GM21423 (cell line): Measurements from ENCODE around the gene KRTAP22-2.

ENCODE experiments used
- ATAC-seq: cut with Tn5 transposase; IDR thresholded peaks from one replicate; pipeline ENCODE4 v1.9.1; 2021; ENCODE audit warnings: mild to moderate bottlenecking, moderate library complexity; ENCODE audit not compliant: unreplicated experiment

KRTAP22-2 gene

DNA sequence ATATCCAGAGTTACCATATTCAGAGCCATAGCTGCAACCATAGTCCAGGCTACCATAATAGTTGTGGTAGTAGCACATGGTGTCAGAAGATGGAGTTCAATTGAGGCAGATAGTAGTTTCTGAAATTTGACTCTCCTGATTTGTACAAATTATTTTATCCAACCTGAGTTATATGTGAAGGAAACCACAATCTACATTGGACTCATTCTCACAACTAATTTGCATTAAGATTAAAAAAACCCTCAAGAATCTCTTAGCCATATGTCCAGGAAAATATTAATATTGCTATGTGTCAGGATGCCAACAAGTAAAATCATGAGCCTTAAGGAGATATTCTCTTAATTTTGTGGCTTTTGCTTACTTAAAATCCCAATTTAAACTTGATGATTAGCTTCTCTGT lies at the start of gene KRTAP22-2:
Gene KRTAP22-2 (minus strand): TSS at position 101 of the 400 bp plus-strand sequence.
- ATAC-seq = no peak

DNA sequence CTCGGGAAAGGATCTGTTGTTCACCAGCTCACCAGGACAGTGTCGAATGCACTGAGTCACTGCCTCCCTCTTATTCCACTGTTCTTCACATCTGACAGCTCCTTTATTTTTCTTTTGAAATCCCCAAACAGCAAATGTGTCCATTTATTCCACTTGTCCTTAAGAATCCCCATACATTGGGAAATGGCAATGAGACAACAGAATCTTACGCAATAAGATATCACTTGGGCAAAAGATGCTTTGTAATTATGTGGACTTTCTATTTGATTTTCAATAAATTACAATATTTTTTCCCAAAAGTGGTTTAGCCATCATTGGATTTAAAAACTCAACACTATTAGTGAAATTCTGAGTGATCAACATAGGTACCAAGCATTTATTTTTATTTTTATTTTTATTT lies 48.5 kb upstream of the KRTAP22-2 start:
- no peak for ATAC-seq

DNA sequence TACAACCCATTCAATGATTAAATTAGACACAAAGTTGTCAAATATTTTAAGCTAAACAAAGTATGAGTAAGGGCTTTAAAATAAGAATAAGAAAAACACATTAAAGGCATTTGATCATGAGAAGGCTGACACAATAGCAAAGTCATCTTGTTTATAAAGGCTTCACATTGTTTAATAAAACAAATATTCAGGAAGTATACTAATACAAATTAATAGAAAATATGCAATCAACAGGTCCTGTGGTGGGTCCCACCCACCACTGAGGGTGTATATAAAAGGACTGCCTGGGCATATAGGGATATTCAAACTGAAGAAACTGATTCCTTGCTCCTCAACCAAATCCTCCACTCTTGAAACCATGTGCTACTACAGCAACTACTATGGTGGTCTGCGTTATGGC lies 44.7 kb upstream of the KRTAP22-2 start, which contains the start of gene KRTAP20-2:
Gene KRTAP20-2 (plus strand): TSS at position 301 of the 400 bp plus-strand sequence. CDS start 58 bp downstream, at position 359.
- no peak for ATAC-seq

DNA sequence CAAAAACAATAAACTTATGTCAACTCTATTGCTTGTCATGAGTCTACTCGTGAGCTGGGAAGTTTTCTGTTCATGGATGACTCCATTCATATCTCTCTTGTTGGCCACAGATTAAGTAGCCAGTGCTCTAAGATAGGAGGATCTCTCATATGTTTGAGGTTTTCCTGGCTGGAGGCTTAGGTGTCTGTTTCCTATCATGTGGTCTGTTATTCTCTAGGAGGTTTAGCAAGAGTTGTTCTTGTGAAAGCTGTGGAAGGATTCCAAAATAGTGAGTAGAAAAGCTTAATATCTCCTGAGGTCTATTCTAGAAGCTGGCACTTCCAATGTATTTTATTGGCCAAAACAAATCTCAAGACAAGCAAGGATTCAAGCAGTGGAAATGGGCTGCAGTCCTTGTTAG lies 39.0 kb upstream of the KRTAP22-2 start:
- ATAC-seq = no peak

DNA sequence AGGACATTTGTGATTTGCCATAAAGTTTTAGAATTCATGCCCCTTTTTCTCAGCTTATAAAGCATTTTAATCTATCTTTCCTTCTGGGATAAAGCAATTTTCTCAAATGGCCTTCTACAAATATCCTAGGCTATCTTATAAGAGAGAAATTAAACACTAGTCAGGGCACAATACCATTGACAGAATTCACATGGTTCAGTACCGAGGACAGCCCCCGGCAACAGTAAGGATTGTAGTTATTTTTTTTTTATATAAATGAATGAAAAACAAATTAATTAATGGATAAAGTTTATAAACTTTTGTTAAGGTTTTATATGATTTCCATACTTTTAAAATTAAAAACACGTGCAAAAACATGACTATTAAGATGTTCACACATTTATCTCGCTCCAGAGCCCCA lies 37.9 kb upstream of the KRTAP22-2 start:
- no peak for ATAC-seq

DNA sequence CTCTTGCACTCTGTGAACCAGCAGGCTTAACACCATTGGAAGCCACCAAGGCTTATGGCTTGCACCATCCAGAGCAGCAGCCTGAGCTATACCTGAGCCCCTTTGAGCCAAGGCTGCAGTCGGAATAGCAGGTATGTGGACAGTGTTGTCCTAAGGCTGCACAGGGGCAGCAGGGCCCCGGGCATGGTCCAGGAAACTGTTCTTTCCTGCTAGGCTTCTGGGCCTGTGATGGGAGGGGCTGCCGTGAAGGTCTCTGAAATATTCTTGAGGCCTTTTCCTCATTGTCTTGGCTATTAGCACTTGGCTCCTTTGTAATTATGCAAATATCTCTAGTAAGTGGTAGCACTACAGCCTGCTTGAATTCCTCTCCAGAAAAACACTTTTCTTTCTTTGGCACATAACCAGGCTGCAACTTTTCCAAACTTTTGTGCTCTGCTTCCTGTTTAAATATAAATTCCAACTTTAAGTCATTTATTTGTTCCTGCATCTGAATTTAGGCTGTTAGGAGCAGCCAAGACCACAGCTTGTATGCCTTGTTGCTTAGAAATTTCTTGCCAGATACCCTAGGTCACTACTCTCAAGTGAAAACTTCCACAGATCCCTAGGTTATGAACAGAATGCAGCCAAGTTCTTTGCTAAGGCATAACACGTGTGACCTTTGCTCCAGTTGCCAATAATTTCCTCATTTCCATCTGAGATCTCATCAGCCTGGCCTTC lies 35.4 kb upstream of the KRTAP22-2 start:
- ATAC-seq = no peak

DNA sequence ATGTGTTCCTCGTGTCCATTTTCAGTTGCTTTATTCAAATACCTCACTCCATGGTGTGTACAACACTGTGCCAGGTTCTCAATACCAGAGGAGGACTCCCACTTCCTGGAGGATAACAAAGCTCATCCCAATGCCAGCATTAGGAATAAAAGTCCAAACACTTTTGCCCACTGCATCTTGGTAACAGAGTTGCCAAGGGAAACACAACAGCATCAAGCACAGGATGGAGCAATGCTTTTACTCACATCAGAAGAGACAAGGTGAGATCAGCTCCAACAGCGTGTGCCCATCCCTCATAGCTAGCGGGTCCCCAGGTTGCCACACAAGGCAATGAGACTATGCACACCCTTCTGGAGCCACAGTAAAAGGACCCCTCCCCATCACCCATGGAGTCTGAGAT lies 33.2 kb upstream of the KRTAP22-2 start:
- no peak for ATAC-seq

DNA sequence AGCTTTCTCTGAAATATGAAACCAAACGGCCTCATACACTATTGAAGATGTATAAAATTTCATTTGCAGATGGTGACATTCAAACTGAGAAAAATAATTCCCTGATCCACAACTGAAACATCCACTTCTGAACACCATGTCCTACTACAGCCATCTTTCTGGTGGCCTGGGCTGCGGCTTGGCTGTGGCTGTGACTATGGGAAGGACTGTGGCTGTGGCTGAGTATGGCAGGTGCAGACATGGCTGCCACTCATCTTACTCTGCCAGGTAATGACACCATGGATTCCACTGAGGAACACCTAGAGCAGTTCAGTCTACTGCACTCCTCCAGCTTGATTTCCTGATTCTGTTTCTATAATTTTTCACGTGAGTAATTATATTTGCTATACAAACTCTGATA lies 30.3 kb upstream of the KRTAP22-2 start, which contains the start of gene KRTAP20-4:
Gene KRTAP20-4 (plus strand): TSS at position 106 of the 400 bp plus-strand sequence.
- ATAC-seq = no peak

DNA sequence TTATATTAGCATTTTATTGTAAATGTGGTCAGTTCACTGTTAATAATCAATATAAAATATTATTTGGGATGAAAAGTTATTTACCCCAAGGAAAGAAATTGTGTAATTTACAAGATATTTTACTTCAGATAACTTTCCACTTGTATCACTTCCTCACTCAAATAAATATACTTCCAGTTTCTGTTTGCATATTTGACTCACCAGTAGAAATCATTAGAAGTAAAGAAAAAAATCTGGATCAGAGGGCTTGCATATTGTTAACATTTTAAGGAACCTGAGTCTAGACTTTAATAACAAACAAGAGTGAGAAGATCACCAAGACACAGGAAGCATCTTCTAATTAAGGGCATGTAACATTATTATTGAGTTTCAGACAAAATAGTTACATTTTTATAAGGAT lies 29.9 kb upstream of the KRTAP22-2 start:
- ATAC-seq = no peak

DNA sequence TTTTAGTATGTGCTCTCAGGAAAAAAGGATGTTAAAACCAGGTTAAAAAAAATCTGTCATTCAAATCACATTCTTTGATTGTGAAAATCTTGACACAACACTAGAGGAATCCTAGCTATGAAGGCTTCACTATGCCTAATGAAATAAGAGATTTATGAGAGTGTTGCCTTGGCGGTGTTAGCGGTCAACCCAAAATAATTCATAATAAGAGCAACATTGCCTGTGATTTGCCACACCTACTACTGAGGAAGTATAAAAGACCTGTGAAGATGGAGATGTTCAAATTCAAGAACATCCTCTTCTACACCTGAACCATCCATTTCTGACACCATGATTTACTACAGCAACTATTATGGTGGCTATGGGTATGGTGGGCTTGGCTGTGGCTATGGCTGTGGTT lies 25.9 kb upstream of the KRTAP22-2 start, which contains the start of gene KRTAP20-1:
Gene KRTAP20-1 (plus strand): TSS at position 301 of the 400 bp plus-strand sequence. CDS start 30 bp downstream, at position 331.
- ATAC-seq = no peak

DNA sequence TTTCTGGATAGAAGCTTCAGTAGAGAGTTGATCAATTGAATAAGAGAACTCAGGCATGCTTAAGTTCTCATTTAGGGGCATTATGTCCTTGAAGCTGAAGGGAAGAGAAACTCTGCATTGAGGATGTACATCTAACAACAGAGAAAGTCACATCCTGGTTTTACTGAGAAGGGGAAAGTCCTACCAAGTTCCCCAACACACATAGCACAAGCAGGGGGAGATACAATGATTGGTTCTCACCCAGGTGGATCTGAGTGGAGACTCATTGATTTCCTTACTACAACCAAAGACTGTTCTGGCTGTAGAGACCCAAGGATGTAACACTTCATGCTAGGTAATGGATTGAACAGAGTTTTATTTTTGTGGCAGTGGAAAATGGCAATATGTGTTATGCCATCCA lies 25.0 kb upstream of the KRTAP22-2 start:
- ATAC-seq = no peak

DNA sequence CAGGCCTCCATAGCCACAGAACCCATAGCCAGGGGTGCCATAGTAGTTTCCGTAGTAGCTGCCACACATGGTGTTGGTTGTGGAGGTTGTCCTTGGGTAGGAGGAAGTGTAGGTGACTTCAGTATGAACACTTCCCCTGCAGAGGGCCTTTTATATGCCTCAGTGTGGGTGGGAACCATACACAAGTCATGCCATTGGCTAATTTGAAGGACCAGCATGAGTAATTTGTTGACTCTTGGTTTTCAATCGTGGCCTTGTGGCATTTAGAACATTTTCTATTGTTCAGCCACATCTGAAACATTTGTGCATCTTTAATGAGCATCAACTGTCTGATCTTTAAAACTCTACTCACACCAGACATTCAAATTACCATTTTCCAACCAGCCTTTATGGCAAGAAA lies 23.6 kb upstream of the KRTAP22-2 start, which contains the start of gene KRTAP6-1:
Gene KRTAP6-1 (minus strand): TSS at position 95 of the 400 bp plus-strand sequence. CDS start 26 bp downstream, at position 69.
- no peak for ATAC-seq

DNA sequence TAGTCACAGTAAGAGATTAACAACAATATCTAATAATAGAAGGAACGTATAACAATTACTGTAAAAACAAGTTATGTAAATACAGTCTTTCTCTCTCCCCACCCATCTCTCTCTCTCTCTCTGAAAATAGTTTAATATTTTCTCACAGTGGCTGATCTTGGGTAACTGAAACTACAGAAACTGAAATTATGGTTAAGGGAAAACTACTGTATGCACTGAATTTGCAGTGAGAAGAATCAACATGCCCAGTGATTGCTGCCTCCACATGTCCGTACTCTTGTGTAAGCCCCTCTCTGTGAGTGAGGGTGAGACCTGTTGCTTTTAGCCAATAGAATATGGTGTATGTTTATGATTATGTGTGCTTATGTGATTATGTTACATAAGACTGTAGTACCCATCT lies 21.9 kb upstream of the KRTAP22-2 start:
- ATAC-seq = no peak

DNA sequence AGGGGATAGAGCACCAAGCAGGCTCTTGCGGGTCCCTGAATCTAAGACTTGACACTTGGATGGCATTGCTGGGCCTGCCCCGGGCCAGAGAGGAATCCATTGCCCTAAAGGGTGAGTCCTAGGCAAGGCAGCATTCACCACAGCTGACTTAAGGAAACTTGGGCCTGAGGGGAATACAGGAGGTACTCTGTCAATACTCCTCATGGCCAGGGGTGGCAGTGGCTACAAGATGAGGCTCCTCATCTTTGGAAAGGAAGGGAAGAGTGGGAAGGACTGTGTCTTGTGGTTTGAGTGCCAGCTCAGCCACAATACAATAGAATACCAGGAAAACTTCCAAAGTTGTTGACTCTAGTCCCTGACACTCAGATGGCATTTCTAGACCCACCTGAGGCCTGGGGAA lies 15.8 kb upstream of the KRTAP22-2 start:
- ATAC-seq = no peak

DNA sequence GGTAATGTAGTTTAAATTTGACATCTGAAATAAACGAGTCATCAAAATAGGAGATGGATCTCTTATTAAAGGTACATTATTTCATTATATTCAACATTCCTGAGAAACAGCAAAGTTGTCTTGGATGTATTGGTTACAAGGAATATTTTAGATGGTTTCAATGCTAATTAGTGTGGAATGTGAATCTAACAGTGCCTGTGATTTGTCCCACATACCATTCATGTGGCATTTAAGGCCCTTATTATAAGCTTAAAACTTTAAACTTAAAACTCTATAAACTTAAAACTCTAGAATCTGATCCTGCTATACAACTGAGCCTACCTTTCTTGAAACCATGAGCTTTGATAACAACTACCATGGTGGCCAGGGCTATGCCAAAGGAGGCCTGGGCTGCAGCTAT lies 10.6 kb upstream of the KRTAP22-2 start, which contains the start of gene KRTAP22-1:
Gene KRTAP22-1 (plus strand): TSS at position 301 of the 400 bp plus-strand sequence.
- no peak for ATAC-seq

DNA sequence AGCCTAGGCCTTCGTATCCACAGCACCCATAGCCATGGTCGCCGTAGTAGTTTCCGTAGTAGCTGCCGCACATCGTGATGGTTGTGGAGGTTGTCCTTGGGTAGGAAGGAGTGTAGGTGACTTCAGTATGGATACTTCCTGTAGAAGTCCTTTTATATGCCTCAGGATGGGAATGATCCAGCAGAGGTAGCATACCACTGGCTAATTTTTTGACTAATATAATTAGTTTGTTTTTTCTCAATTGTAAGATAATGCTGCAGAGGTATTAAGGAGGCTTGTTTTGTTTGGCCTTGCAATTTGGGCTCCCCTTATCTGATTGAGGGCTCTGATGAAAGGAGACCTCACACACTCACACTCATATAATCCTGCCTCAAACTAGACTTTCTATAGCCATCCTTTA lies 8.6 kb upstream of the KRTAP22-2 start, which contains the start of gene KRTAP6-2:
Gene KRTAP6-2 (minus strand): TSS at position 101 of the 400 bp plus-strand sequence. CDS start 28 bp downstream, at position 73.
- no peak for ATAC-seq

DNA sequence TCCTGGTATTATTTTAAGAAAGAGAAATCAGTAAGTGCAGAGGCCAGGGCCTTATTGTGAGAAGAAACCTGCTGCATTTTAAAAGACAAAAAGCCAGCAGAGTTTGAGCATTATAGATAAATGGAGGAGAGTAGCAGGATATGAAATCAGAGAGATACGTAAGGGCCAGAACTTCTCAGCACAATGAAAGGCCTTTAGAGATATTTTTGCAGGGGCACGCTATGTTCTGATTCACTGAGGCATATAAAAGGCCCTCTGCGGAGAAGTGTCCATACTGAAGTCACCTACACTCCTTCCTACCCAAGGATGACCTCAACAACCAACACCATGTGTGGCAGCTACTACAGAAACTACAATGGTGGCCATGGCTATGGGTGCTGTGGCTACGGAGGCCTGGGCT lies 1.9 kb upstream of the KRTAP22-2 start, which contains the start of gene KRTAP6-3:
Gene KRTAP6-3 (plus strand): TSS at position 301 of the 400 bp plus-strand sequence. CDS start 6 bp downstream, at position 307.
- ATAC-seq = no peak

DNA sequence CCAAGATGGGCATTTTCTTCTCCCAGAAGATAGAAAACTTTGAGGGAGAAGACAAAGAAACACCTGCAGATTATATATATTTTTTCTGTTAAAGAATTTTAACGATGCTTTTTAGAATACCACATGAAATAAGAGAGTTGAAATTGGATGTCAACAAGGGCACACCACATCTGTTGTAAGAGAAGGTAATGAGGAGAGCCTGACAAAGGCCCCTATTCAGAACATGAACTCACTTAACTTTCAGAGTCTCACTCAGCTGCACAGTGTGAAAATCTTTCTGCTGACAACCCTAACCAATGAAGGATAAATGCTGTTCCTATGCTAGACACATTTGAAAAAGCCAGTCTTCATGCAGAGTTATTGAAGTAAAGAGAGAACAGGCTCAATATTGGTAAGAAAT lies 7.3 kb downstream of the KRTAP22-2 start:
- ATAC-seq = no peak

DNA sequence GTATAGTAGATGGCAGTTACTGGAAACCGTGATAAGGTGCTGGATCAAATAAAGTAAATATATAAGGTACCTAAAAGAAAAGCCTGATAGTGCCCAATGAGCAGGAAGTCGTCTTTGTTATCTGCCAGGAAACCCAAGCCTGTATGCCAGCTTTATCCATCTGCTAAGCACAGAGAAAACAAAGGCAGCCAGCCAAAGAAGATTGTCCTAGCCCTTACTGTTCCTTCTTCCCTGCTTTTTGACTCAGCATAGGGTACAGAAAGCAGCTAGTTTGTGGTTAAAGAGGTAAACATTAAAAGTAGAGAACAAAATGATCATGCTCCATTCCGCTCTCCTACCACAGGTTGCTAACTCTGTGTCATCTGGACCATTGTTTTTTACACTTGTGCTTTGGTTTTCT lies 10.1 kb downstream of the KRTAP22-2 start:
- no peak for ATAC-seq

DNA sequence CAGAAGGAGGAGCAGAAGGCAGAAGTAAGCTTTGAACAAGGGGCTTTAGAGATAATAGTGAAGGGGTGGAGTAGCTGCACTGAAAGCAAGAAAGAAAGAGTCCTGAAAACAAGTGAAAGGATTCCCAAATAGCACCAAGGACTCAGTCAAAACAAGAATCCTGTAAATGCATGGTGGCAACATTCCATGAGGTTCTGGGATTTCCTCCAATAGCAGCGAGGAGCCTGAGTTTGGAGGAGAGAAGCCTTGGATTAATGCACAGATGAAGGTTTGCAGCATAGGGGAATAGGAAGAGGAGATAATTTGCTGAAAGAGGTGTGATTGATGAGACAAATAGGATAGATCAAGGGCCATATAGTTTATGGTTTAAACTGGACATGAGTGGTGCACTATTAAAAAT lies 10.9 kb downstream of the KRTAP22-2 start:
- ATAC-seq = no peak

DNA sequence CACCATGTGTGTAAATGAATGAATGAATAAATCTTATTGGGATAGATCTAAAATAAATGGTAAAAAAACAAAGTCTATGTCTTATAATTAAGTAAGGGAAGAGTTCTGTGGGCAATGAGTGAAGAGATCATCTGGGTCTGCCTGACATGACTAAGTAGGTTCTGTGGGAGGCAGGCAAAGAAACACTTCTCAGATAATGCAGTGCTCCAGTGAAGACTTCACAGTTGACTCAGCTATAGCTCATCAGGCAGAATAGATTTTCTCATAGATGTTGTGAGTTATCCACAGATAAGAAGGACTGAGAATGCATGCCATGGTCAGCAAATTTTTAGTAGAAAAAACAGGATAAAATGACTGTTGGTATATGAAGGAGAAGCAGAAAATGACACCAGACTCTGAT lies 12.4 kb downstream of the KRTAP22-2 start:
- ATAC-seq = no peak

DNA sequence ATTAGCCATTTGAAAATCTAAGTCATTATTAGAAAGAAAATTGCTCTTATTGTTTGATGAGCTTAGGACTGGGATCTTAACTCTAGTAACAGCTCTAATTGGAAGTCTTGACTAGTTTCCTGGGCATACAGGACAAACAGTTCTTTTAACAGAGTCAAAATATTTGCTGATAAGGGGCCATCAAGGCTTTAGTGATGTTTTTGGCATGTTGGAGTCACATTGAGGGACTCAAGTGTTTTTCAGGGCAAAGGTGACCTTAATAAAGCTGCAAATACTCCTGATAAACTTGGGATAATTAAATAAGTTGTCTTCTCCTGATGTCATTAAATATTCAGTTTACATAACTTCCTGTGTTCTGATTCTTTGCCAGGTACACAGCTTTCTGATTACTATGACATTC lies 22.6 kb downstream of the KRTAP22-2 start:
- no peak for ATAC-seq
